ENCODE data around the gene GPR173. TPM values are rescaled to one million over a fixed set of nuclear protein-coding genes. Genes with fewer than 3 reads are reported as not detected.

The GPR173 gene

GRCh38 chrX:53125506-53125905 lies 76.9 kb downstream of the GPR173 start:
- Histone ChIP-seq H3K79me1 (ENCODE audit: low read depth, low read length) (no peaks in the 10 kb centered on the region), H3K4me1 (ENCODE audit: control insufficient read depth in 2 of 2, insufficient read depth in 1 of 2, low read depth in 1 of 2, low read length in 2 of 2) (no peaks in the 10 kb centered on the region), H3K23ac (ENCODE audit: low read depth, low read length, poor library complexity) (no peak overlapping the region), H3K27me3 (ENCODE audit: control insufficient read depth in 3 of 3, insufficient read depth in 3 of 3, low read depth in 1 of 3, low read length in 3 of 3) (no peaks in the 10 kb centered on the region), H3K14ac (ENCODE audit: low read length) (no peak overlapping the region), H4K8ac (ENCODE audit: low read depth, low read length) (no peak overlapping the region), H2BK12ac (ENCODE audit: low read length) (no peak overlapping the region), H4K91ac (ENCODE audit: low read depth, low read length, poor library complexity) (no peak overlapping the region), H3K27ac (replicated peaks; ENCODE audit: low read length) (no peak overlapping the region), H3K4ac (ENCODE audit: low read length) (no peak overlapping the region), H2AK5ac (ENCODE audit: low read depth, low read length) (no peak overlapping the region), H3K18ac (ENCODE audit: low read length) (no peak overlapping the region), H3K36me3 (replicated peaks in 1 of 2; ENCODE audit: control insufficient read depth in 2 of 2, insufficient read depth in 2 of 2, low read length in 2 of 2) (peaks cover 0 to 6% of the 10 kb centered on the region in 2 donors), H2AFZ (ENCODE audit: low read length) (no peak overlapping the region), H3K9me3 (replicated peaks in 1 of 2; ENCODE audit: control insufficient read depth in 2 of 2, insufficient read depth in 1 of 2, low read depth in 1 of 2, low read length in 2 of 2) (peaks cover 0 to 5% of the 10 kb centered on the region in 2 donors), H2BK5ac (ENCODE audit: low read length) (no peak overlapping the region), H3K9ac (ENCODE audit: low read depth, low read length, poor library complexity) (no peak overlapping the region), H2BK15ac (ENCODE audit: low read length) (no peak overlapping the region), H3K4me3 (ENCODE audit: low read length in 2 of 2) (no peak overlapping the region), H2BK120ac (ENCODE audit: low read depth, low read length) (no peak overlapping the region), H3K4me2 (ENCODE audit: insufficient read depth, low read length, poor library complexity, severe bottlenecking) (no peak overlapping the region)
- no peak for DNase-seq (ENCODE audit: low spot score)

DNA sequence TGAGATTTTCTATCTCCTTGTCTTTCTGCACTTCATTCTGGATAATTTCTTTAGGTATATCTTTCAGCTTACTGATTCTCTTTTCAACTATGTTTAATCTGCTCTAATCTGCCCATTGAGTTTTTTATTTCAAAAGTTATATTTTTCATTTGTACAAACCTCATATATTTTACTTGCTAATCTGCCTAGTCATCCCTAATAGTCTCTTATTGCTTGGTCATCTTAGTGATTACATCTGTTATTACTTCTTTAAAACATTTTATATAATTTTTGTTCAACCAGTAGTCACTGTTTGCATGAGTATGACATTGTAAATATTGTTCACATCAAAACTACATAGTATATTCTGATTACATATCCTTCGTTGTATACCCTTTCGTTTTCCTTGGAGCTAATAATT lies 77.8 kb downstream of the GPR173 start:
- no peak overlapping the region for H2BK5ac ChIP-seq (ENCODE audit: low read length)
- no peak overlapping the region for H3K23ac ChIP-seq (ENCODE audit: low read depth, low read length, poor library complexity)
- H3K4me3 ChIP-seq (ENCODE audit: low read length in 2 of 2), result no peak overlapping the region
- H4K8ac ChIP-seq (ENCODE audit: low read depth, low read length), result no peak overlapping the region
- no peaks in the 10 kb centered on the region for H3K27me3 ChIP-seq (ENCODE audit: control insufficient read depth in 3 of 3, insufficient read depth in 3 of 3, low read depth in 1 of 3, low read length in 3 of 3)
- no peak overlapping the region for H3K4ac ChIP-seq (ENCODE audit: low read length)
- no peak overlapping the region for H2BK12ac ChIP-seq (ENCODE audit: low read length)
- H2AK5ac ChIP-seq (ENCODE audit: low read depth, low read length), result no peak overlapping the region
- H2BK120ac ChIP-seq (ENCODE audit: low read depth, low read length), result no peak overlapping the region
- no peak overlapping the region for H2BK15ac ChIP-seq (ENCODE audit: low read length)
- DNase-seq (ENCODE audit: low spot score), result no peak
- H3K18ac ChIP-seq (ENCODE audit: low read length), result no peak overlapping the region
- no peak overlapping the region for H4K91ac ChIP-seq (ENCODE audit: low read depth, low read length, poor library complexity)
- no peak overlapping the region for H3K27ac ChIP-seq (replicated peaks; ENCODE audit: low read length)
- H3K79me1 ChIP-seq (ENCODE audit: low read depth, low read length), result no peaks in the 10 kb centered on the region
- no peak overlapping the region for H3K4me2 ChIP-seq (ENCODE audit: insufficient read depth, low read length, poor library complexity, severe bottlenecking)
- no peaks in the 10 kb centered on the region for H3K4me1 ChIP-seq (ENCODE audit: control insufficient read depth in 2 of 2, insufficient read depth in 1 of 2, low read depth in 1 of 2, low read length in 2 of 2)
- no peak overlapping the region for H3K9ac ChIP-seq (ENCODE audit: low read depth, low read length, poor library complexity)
- no peak overlapping the region for H2AFZ ChIP-seq (ENCODE audit: low read length)
- H3K36me3 ChIP-seq (replicated peaks in 1 of 2; ENCODE audit: control insufficient read depth in 2 of 2, insufficient read depth in 2 of 2, low read length in 2 of 2), result peaks cover 0 to 6% of the 10 kb centered on the region in 2 donors
- H3K9me3 ChIP-seq (replicated peaks in 1 of 2; ENCODE audit: control insufficient read depth in 2 of 2, insufficient read depth in 1 of 2, low read depth in 1 of 2, low read length in 2 of 2), result peaks cover 0 to 5% of the 10 kb centered on the region in 2 donors
- WGBS, 2 donors (ENCODE audit: extremely low coverage in 2 of 2, insufficient read length in 2 of 2, insufficient replicate concordance in 1 of 2), result no CpG with 5 or more reads among the region's 2 CpGs
- no peak overlapping the region for H3K14ac ChIP-seq (ENCODE audit: low read length)

- Histone ChIP-seq H2BK15ac (ENCODE audit: low read length) (no peak overlapping the region), H2AFZ (ENCODE audit: low read length) (no peak overlapping the region), H3K14ac (ENCODE audit: low read length) (no peak overlapping the region), H3K27me3 (ENCODE audit: control insufficient read depth in 3 of 3, insufficient read depth in 3 of 3, low read depth in 1 of 3, low read length in 3 of 3) (no peaks in the 10 kb centered on the region), H3K36me3 (replicated peaks in 1 of 2; ENCODE audit: control insufficient read depth in 2 of 2, insufficient read depth in 2 of 2, low read length in 2 of 2) (peaks cover 0 to 6% of the 10 kb centered on the region in 2 donors), H2AK5ac (ENCODE audit: low read depth, low read length) (no peak overlapping the region), H3K4me1 (ENCODE audit: control insufficient read depth in 2 of 2, insufficient read depth in 1 of 2, low read depth in 1 of 2, low read length in 2 of 2) (no peaks in the 10 kb centered on the region), H2BK120ac (ENCODE audit: low read depth, low read length) (no peak overlapping the region), H3K4me2 (ENCODE audit: insufficient read depth, low read length, poor library complexity, severe bottlenecking) (no peak overlapping the region), H3K18ac (ENCODE audit: low read length) (no peak overlapping the region), H3K79me1 (ENCODE audit: low read depth, low read length) (no peaks in the 10 kb centered on the region), H3K9ac (ENCODE audit: low read depth, low read length, poor library complexity) (no peak overlapping the region), H3K9me3 (replicated peaks in 1 of 2; ENCODE audit: control insufficient read depth in 2 of 2, insufficient read depth in 1 of 2, low read depth in 1 of 2, low read length in 2 of 2) (peaks cover 0 to 5% of the 10 kb centered on the region in 2 donors), H4K8ac (ENCODE audit: low read depth, low read length) (no peak overlapping the region), H4K91ac (ENCODE audit: low read depth, low read length, poor library complexity) (no peak overlapping the region), H3K4ac (ENCODE audit: low read length) (no peak overlapping the region), H3K23ac (ENCODE audit: low read depth, low read length, poor library complexity) (no peak overlapping the region), H2BK12ac (ENCODE audit: low read length) (no peak overlapping the region), H3K4me3 (ENCODE audit: low read length in 2 of 2) (no peak overlapping the region), H3K27ac (replicated peaks; ENCODE audit: low read length) (no peak overlapping the region), H2BK5ac (ENCODE audit: low read length) (no peak overlapping the region)
- DNase-seq (ENCODE audit: low spot score), result no peak
- no CpG with 5 or more reads among the region's 3 CpGs for WGBS, 2 donors (ENCODE audit: extremely low coverage in 2 of 2, insufficient read length in 2 of 2, insufficient replicate concordance in 1 of 2)
Measured at GRCh38 chrX:53128097-53128749, 79.6 kb downstream of the GPR173 start.

Small RNA genes within 50 kb of the gene (small RNA-seq; reads per million reads assigned to genes)
- not detected for gene AL591212.2 (ENCODE audit: insufficient read depth)

All from neuronal stem cell (in vitro differentiated cells).